Measurements from ENCODE around the gene ABCG2. TPM values are rescaled to one million over a fixed set of nuclear protein-coding genes. Genes with fewer than 3 reads are reported as not detected.

ABCG2 gene
- total and polyA plus RNA-seq, 2 of the 8 experiments (the other 6 are each of a cell fraction or from before 2014, with no cell fraction given), result 2.4 to 4.6 TPM

GRCh38 chr4:88093874-88094273 is 64.6 kb downstream of the ABCG2 start:
- no peak overlapping the region for H2BK120ac ChIP-seq (replicated peaks; ENCODE audit: low read depth, low read length)
- H3K4me3 ChIP-seq (ENCODE audit: extremely low read depth in 1 of 4, insufficient read depth in 2 of 4, low read depth in 3 of 4, low read length in 4 of 4), result no peak overlapping the region
- H2BK15ac ChIP-seq (ENCODE audit: low read length), result no peak overlapping the region
- H3K79me1 ChIP-seq (ENCODE audit: low read depth, low read length), result no peaks in the 10 kb centered on the region
- H3K9me3 ChIP-seq (ENCODE audit: insufficient read depth in 2 of 2, low read depth in 1 of 2, low read length in 1 of 2), result no peaks in the 10 kb centered on the region
- POLR2A ChIA-PET (ENCODE audit: partially characterized antibody), result no interaction called here
- no peaks in the 10 kb centered on the region for H4K20me1 ChIP-seq (replicated peaks in 1 of 2; ENCODE audit: control insufficient read depth in 1 of 2, insufficient read depth in 2 of 2, low read length in 2 of 2)
- H3K4me1 ChIP-seq (replicated peaks in 1 of 4; ENCODE audit: control insufficient read depth in 3 of 4, insufficient read depth in 4 of 4, low read length in 3 of 4), result no peaks in the 10 kb centered on the region
- H3K9ac ChIP-seq (replicated peaks in 1 of 4; ENCODE audit: extremely low read depth in 1 of 4, low read depth in 3 of 4, low read length in 3 of 4), result no peak overlapping the region
- H3K36me3 ChIP-seq (ENCODE audit: control insufficient read depth in 2 of 4, insufficient read depth in 4 of 4, low read length in 3 of 4), result no peaks in the 10 kb centered on the region
- no peak overlapping the region for H3K18ac ChIP-seq (ENCODE audit: extremely low read depth, low read length)
- H2AFZ ChIP-seq (ENCODE audit: low read length), result no peak overlapping the region
- H3K27ac ChIP-seq (ENCODE audit: low read depth, low read length), result no peak overlapping the region
- H3K27me3 ChIP-seq (replicated peaks in 1 of 4; ENCODE audit: control insufficient read depth in 3 of 4, extremely low read depth in 1 of 4, insufficient read depth in 3 of 4, low read length in 3 of 4), result peaks cover 0 to 1% (median 0%) of the 10 kb centered on the region in 4 experiments; a peak in 1 of 7 replicates
- TF ChIP-seq USF2 (IDR thresholded peaks at IDR 0.05; ENCODE audit: low read length) (no peak), ASH2L (IDR thresholded peaks at IDR 0.05; ENCODE audit: low read length) (no peak)
- FAIRE-seq (no peak), DNase-seq (ENCODE audit: low read depth in 1 of 2, low spot score in 2 of 2) (no peak)
- no peak overlapping the region for H3K23ac ChIP-seq (ENCODE audit: insufficient read length)
- H3K79me2 ChIP-seq (ENCODE audit: control insufficient read depth in 1 of 2, insufficient read depth in 2 of 2, low read length in 2 of 2), result no peaks in the 10 kb centered on the region
- H2BK5ac ChIP-seq (ENCODE audit: low read depth, low read length), result no peak overlapping the region
- H3K4me2 ChIP-seq (ENCODE audit: insufficient read depth in 1 of 2, low read depth in 2 of 2, low read length in 2 of 2), result no peak overlapping the region
- H3K14ac ChIP-seq (ENCODE audit: insufficient read length), result no peak overlapping the region
- H3K4ac ChIP-seq (replicated peaks; ENCODE audit: insufficient read length, low read depth, low read length), result no peak overlapping the region
- CTCF ChIA-PET (ENCODE audit: partially characterized antibody), result no interaction called here
- no peak overlapping the region for H3K56ac ChIP-seq (replicated peaks; ENCODE audit: insufficient read length, low read depth, low read length)
- 88% methylated on average over 5 of the region's 5 CpGs; no CpG with 5 or more reads in 1 of the 2 experiments for WGBS, 2 experiments (ENCODE audit: extremely low coverage in 1 of 2, insufficient coverage in 1 of 2, insufficient read length in 1 of 2, insufficient replicate concordance in 2 of 2, low coverage in 1 of 2, low lambda C conversion rate in 2 of 2, missing lambda C conversion rate in 1 of 2)
- H4K91ac ChIP-seq (replicated peaks; ENCODE audit: insufficient read length, low read length), result no peak overlapping the region
- H2BK12ac ChIP-seq (ENCODE audit: low read depth, low read length), result no peak overlapping the region
- H4K8ac ChIP-seq (ENCODE audit: extremely low read depth, insufficient read depth, low read length), result no peak overlapping the region
- no peak overlapping the region for H2AK5ac ChIP-seq (ENCODE audit: low read depth, low read length)
- no peaks in the 10 kb centered on the region for H3K23me2 ChIP-seq (ENCODE audit: low read depth, low read length)
- H4K5ac ChIP-seq (ENCODE audit: insufficient read length, low read depth, low read length), result no peak overlapping the region
- no peak overlapping the region for H2BK20ac ChIP-seq (ENCODE audit: low read length)
